Fibroblast of skin of scalp (primary cell): ENCODE results near the gene LPP.

Source experiments
- DNase-seq: peaks from one replicate; pipeline ENCODE4 v3.0.0-alpha.2; 2013

LPP gene

GRCh38 chr3:188369526-188369925, 215.6 kb downstream of the LPP start:
- DNase-seq: no peak

- no peak for DNase-seq
These were observed 216.3 kb downstream of the LPP start for GRCh38 chr3:188370081-188370830.

DNA sequence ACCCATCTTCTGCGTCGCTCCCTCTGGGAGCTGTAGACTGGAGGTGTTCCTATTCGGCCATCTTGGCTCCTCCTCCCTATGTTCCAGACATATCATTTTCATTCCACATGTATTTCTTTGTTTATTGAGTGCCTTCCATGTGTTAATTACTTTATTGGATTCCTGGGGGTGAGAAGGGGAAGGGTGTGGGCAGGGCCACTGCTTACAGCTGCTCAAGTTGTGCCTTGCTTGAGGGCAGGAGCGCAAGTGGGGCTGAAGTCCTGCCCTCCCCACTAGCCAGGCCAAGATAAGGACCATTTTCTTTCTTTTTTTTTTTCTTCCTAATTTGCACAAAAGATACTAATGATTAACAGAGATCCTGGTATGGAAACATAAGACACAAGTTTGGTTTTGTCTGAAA, 224.8 kb downstream of the LPP start:
- DNase-seq: no peak

DNA sequence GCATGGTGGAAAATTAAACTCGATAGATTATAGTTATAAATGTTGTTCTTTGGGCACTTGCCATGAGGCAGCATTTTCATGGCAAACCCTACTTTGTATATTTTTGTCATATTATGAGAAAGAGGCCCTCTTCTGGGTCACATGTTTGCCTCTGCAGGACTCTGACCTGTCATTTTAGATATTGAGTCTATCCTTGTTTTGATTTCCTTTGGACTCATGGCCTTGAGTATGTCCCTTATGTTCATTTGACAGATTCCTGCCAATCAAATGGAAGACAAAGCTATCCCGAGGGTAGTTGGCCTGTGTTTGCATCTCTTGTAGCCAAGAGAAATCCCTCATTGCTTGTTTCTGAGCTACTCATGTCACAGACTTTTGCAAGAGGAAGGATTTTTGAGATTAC, 226.3 kb downstream of the LPP start:
- no peak for DNase-seq

DNA sequence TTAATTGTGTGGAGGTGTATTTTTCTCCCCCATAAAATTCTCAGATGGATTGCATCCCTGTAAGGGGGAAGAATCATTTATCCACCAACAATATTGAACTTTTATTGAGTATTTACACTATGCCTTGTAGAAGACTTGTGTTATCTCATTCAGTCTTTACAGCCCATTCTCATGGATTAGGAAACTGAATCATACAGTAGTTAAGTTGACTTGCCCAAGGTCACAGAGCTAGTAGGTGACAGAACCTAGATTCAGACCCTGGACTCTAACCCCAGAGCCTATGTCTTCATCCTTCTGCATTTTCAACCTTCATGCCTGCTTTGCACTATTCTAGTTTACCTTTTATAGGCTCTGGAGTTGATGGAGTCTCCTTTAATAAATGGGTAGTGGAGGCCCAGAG, 226.8 kb downstream of the LPP start:
- DNase-seq: no peak

DNA sequence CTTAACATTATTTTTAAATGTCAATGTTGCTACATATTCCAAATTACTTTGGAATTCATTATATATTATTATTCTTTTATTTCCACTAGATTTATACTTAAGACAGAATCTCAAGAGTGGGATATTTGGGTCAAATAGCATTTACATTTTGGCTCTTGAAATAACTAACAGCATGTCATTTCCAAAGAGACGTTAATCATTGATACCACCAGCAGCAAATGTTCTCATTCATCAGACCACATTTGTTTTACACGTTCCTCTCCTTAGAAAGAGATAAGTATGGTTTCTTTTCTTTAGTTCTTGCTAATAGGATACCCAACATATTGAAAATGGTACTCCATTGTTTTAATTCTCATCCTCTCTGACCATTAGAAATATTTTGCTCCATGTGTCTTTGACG, 229.8 kb downstream of the LPP start:
- DNase-seq: no peak

- no peak for DNase-seq
These were observed 231.3 kb downstream of the LPP start for GRCh38 chr3:188385295-188385694.

GRCh38 chr3:188389711-188390342, 235.9 kb downstream of the LPP start:
- no peak for DNase-seq

- no peak for DNase-seq
These were observed 236.4 kb downstream of the LPP start for GRCh38 chr3:188390343-188390718.

- DNase-seq: no peak
These were observed 237.0 kb downstream of the LPP start for GRCh38 chr3:188390775-188391443.

DNA sequence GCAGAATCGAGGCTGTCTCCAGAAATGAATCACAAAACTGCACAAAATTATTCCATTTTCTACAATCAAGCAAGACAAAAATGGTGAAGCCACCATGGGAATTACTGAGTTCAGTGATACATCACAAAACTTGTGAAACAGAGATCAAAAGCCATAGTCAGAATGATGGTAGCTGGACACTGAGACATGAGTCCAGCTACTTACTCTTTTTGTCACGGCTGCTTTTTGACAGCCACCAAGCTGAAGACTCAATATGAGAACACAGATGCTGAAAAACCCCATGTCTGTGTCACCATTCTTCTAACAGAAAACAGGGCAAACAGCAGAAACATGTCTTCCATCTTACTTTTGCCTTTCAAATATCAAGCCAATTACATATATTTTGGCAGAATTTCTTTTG, 237.6 kb downstream of the LPP start:
- DNase-seq: no peak

DNA sequence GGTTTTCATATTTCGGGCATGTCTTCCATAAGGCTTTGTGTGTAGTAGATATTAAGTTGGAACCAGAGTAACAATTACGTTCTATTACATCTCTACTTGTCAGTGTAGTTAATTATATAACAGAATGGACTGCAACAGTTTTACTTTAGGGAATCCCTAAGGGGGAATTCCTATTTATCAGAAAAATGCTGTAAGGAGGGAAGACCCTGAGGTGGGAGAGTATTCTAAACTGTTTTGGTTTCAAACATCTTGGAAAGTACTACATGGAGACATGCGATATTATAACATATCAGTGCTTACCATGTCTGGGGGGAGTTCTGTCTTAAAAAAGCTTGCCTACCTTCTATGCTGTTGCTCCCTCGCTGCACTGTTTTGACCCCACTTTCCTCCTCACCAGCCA, 238.1 kb downstream of the LPP start:
- no peak for DNase-seq

DNA sequence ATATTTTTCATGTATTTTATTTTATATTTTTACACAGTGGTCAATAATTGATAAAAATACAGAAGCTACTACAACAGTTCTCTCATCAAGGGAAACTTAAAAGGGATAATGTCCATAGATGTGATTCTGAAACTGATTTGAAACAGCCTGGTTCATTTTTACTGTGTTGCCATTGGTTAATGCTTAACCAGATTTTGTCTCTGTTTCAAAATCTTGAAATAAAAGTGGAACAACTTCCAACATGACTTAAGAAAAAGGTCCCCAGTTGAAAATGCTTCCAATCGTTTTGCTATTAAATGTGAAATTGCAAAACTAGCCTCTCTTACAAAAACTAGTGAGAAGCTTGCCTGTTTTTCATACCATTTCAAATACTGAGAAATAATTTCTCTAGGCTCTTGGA, 240.7 kb downstream of the LPP start:
- DNase-seq: no peak

GRCh38 chr3:188396251-188396650, 242.3 kb downstream of the LPP start:
- DNase-seq: no peak

GRCh38 chr3:188396900-188397299, 242.9 kb downstream of the LPP start:
- no peak for DNase-seq

GRCh38 chr3:188397766-188398705, 244.1 kb downstream of the LPP start:
- no peak for DNase-seq

DNA sequence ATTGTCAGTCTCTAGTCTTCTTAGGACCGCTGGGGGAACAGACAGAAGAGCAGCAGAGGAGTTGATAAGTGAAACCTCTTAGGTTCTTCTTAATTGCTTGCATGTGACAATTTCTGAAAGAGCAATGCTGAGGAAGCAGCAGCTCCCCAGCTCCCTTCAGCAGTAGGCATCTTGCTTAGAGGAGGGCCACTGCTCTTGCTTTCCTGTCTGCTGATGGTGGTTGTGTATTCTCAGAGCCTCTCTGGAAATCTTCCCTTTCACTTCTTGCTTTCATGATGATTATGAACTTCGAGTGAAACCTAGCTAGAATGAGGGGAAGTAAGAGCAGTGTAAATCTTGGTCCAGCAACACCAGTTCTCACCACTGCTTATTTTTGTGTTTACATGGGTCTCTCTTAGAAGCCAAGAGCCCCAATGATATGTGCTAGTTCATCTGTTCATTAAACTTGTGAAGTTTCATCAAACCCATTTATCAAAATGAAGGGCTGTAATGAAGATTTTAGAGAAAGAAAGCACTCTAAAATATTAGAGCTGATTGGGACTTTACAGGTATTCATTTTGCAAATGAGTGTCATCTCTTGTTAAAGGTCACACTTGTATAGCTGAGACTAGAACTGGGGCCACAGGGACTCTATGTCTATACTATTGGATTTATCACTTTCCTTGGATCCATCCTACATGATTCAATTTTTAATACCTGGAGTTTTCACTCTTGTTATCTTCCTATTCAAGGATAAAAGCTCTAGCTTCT, 246.7 kb downstream of the LPP start:
- no peak for DNase-seq

DNA sequence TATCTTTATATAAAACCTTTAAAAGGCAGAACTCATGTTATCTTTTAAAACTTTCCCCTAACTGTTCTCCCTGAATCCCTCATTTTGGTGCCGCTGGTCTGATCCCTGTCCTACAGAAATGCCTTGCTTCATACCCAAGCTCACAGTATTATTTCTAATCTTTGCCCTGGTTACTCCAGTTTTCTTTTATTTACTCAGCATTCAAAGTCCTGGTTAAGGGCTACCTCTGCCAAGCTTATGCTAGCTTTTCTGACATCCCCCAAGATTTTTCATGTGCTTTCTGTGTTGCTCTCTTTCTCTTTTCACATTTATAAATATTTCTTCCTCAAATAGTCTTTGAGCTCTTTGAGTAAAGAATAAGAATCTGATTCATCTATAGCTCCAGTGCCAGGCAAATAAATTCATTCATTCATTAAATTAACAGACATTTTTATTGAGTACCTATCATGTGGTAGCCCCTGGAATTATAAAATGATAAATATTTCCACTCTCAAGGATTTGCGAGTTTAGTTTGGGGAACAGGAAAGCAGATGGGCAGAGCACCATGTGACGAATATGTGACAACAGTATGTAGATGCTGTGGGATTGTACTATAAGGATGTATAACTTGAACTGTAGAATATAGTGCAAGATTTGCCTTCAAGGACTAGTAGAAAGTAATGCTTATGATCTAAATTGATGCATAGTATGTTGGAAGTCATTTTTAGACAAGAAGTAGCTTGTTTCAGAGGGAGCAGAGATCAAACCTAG, 247.5 kb downstream of the LPP start:
- no peak for DNase-seq

DNA sequence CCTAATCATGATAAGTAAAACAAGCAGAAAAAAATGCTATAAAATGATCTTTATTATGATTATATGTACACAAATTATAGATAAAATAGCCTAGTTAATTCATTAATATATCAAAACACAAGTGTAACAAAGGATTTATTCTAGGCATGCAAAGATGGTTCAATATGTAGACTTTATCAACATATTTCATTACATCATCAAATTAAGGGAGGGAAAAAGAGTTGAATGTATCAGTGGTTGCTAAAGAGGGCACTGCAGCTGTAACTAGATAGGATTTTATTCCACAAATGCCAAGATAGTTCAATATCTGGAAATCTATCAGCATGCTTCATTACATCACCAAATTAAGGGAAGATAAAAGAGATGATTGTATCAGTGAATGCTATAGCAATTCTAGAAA, 248.3 kb downstream of the LPP start:
- DNase-seq: no peak

DNA sequence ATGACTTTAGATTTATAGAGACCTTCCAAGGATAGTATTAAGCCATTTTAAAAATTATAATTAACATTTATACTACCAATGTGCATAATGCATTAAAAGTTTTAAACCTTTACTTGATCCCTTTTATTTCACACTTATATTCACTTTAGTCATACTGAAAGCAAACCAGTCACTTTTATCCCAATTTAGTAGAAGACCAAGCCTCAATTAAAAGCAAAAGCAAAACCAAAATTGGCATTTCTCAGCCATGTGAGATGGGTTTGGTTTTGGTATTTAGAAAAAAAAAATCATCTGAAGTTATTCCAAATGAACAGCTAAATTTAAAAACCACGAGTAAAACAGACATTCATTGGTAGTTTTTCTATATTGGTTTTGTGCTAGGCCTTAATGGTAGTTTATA, 249.4 kb downstream of the LPP start:
- no peak for DNase-seq

GRCh38 chr3:188404124-188404523, 250.2 kb downstream of the LPP start:
- DNase-seq: no peak
